HG03066 (cell line): ENCODE results near the gene EPYC.
A peak's percentile ranks its signal among the peaks of the same experiment; 100 is the strongest.

Source experiments
- ATAC-seq: cut with Tn5 transposase; IDR thresholded peaks from one replicate; pipeline ENCODE4 v1.9.1; 2021; ENCODE audit warnings: low read depth; ENCODE audit not compliant: unreplicated experiment

Gene EPYC

GRCh38 chr12:91004872-91005271, at the start of gene EPYC:
Gene EPYC (minus strand): TSS chr12:91004972. CDS start chr12:91002565, 2,407 bp downstream.
- ATAC-seq, result no peak

- ATAC-seq, result no peak
Observed at GRCh38 chr12:91053951-91054715, 49.4 kb upstream of the EPYC start.

- ATAC-seq, result no peak
Observed at GRCh38 chr12:91052026-91052425, 47.3 kb upstream of the EPYC start.

GRCh38 chr12:91044586-91044985, 39.8 kb upstream of the EPYC start:
- ATAC-seq, result no peak

GRCh38 chr12:91043408-91043807, 38.6 kb upstream of the EPYC start:
- no peak for ATAC-seq

- no peak for ATAC-seq
Observed at GRCh38 chr12:91040096-91040755, 35.5 kb upstream of the EPYC start.

GRCh38 chr12:91037276-91037675, 32.5 kb upstream of the EPYC start:
- ATAC-seq, result no peak

GRCh38 chr12:91033251-91033650, 28.5 kb upstream of the EPYC start:
- no peak for ATAC-seq

GRCh38 chr12:91023326-91024004, 18.7 kb upstream of the EPYC start:
- peak; percentile 54 for ATAC-seq

- ATAC-seq, result no peak
Observed at GRCh38 chr12:91021076-91021475, 16.3 kb upstream of the EPYC start.

GRCh38 chr12:91019455-91019854, 14.7 kb upstream of the EPYC start:
- ATAC-seq, result no peak

- ATAC-seq, result no peak
Observed at GRCh38 chr12:91017511-91018263, 12.9 kb upstream of the EPYC start.

GRCh38 chr12:91017043-91017442, 12.3 kb upstream of the EPYC start:
- no peak for ATAC-seq

GRCh38 chr12:91009319-91009950, 4.7 kb upstream of the EPYC start:
- ATAC-seq, result peak; percentile 91

- peak; percentile 69 for ATAC-seq
Observed at GRCh38 chr12:91007531-91008290, 2.9 kb upstream of the EPYC start.

- ATAC-seq, result no peak
Observed at GRCh38 chr12:91003737-91004136, 1.0 kb downstream of the EPYC start.

- no peak for ATAC-seq
Observed at GRCh38 chr12:91001306-91001705, 3.5 kb downstream of the EPYC start.

- no peak for ATAC-seq
Observed at GRCh38 chr12:90999966-91000365, 4.8 kb downstream of the EPYC start.

- no peak for ATAC-seq
Observed at GRCh38 chr12:90999527-90999926, 5.2 kb downstream of the EPYC start.

- no peak for ATAC-seq
Observed at GRCh38 chr12:90995010-90995409, 9.8 kb downstream of the EPYC start.
